GM18861 (cell line): Measurements from ENCODE around the gene NRP1.
"Not testable (repeated sequence)": the region's sequence is repeated elsewhere in the genome, so short reads cannot be mapped to it uniquely, and the experiment has no call there.

Source experiments
- ATAC-seq: cut with Tn5 transposase; IDR thresholded peaks from one replicate; pipeline ENCODE4 v1.9.1; 2021; ENCODE audit not compliant: unreplicated experiment

Gene NRP1

GRCh38 chr10:33325929-33326328, 8.5 kb downstream of the NRP1 start:
- ATAC-seq, result no peak

- no peak for ATAC-seq
Observed at GRCh38 chr10:33323721-33324120, 10.7 kb downstream of the NRP1 start.

GRCh38 chr10:33321516-33321915, 13.0 kb downstream of the NRP1 start:
- no peak for ATAC-seq

GRCh38 chr10:33320288-33320687, 14.2 kb downstream of the NRP1 start:
- no peak for ATAC-seq

GRCh38 chr10:33315891-33316290, 18.6 kb downstream of the NRP1 start:
- no peak for ATAC-seq

- ATAC-seq, result no peak
Observed at GRCh38 chr10:33314811-33315561, 19.5 kb downstream of the NRP1 start.

GRCh38 chr10:33311640-33312039, 22.8 kb downstream of the NRP1 start:
- ATAC-seq, result no peak

GRCh38 chr10:33310853-33311252, 23.6 kb downstream of the NRP1 start:
- no peak for ATAC-seq

- no peak for ATAC-seq
Observed at GRCh38 chr10:33309406-33309805, 25.1 kb downstream of the NRP1 start.

- ATAC-seq, result no peak
Observed at GRCh38 chr10:33307835-33308234, 26.6 kb downstream of the NRP1 start.

GRCh38 chr10:33306701-33307519, 27.6 kb downstream of the NRP1 start:
- no peak for ATAC-seq

- no peak for ATAC-seq
Observed at GRCh38 chr10:33306126-33306525, 28.3 kb downstream of the NRP1 start.

GRCh38 chr10:33304423-33305225, 29.8 kb downstream of the NRP1 start:
- no peak for ATAC-seq

- no peak for ATAC-seq
Observed at GRCh38 chr10:33303988-33304387, 30.5 kb downstream of the NRP1 start.

- no peak for ATAC-seq
Observed at GRCh38 chr10:33302208-33302829, 32.1 kb downstream of the NRP1 start.

GRCh38 chr10:33301097-33301789, 33.2 kb downstream of the NRP1 start:
- no peak for ATAC-seq

GRCh38 chr10:33300544-33300943, 33.9 kb downstream of the NRP1 start:
- not testable (repeated sequence) for ATAC-seq

- ATAC-seq, result no peak
Observed at GRCh38 chr10:33298893-33299292, 35.6 kb downstream of the NRP1 start.

- no peak for ATAC-seq
Observed at GRCh38 chr10:33298110-33298509, 36.4 kb downstream of the NRP1 start.

GRCh38 chr10:33295851-33296250, 38.6 kb downstream of the NRP1 start:
- no peak for ATAC-seq
